Central memory CD8-positive, alpha-beta T cell (primary cell): ENCODE measurements around the gene PCBP1.
A peak's percentile ranks its signal among the peaks of the same experiment; 100 is the strongest.

Experiments used
- ATAC-seq: fragments of 150-1000 bp; cut with Tn5 transposase; replicated peaks from 2 replicates; pipeline ENCODE4 v1.10.0; 2022; ENCODE audit warnings: mild to moderate bottlenecking, moderate FRiP score, moderate number of reproducible peaks; ENCODE audit not compliant: poor library complexity, severe bottlenecking; ENCODE audit errors: extremely low read depth
- DNase-seq, 2 donors: peaks; one replicate each; pipeline ENCODE4 v3.0.0; 2021; ENCODE audit warnings: low spot score in 2 of 2
- H3K27ac Mint-ChIP-seq: one replicate; pipeline ENCODE4 v1.8.0; 2022; ENCODE audit warnings: low read depth, mild to moderate bottlenecking, moderate library complexity, mixed read lengths
- H3K27me3 Mint-ChIP-seq: one replicate; pipeline ENCODE4 v1.8.0; 2022; ENCODE audit warnings: mixed read lengths
- H3K36me3 Mint-ChIP-seq: one replicate; pipeline ENCODE4 v1.8.0; 2022; ENCODE audit warnings: mild to moderate bottlenecking, moderate library complexity, mixed read lengths; ENCODE audit not compliant: insufficient read depth
- H3K4me1 Mint-ChIP-seq: one replicate; pipeline ENCODE4 v1.8.0; 2022; ENCODE audit warnings: mixed read lengths
- H3K4me3 Mint-ChIP-seq: one replicate; pipeline ENCODE4 v1.8.0; 2022; ENCODE audit warnings: mild to moderate bottlenecking, moderate library complexity, mixed read lengths
- H3K9me3 Mint-ChIP-seq: one replicate; pipeline ENCODE4 v1.8.0; 2022; ENCODE audit warnings: mixed read lengths

Gene PCBP1

GRCh38 chr2:70086838-70087701, at the start of gene PCBP1:
Gene PCBP1, plus strand, starts transcription at chr2:70087477. Its CDS starts 267 bp downstream, at chr2:70087744.
- Mint-ChIP-seq H3K9me3 (no peaks in the 10 kb centered on the region), H3K36me3 (peaks cover 52% of the 10 kb centered on the region), H3K4me3 (peak within 1 kb of the TSS; percentile 97), H3K27ac (peak within 1 kb of the TSS; percentile 100), H3K27me3 (no peaks in the 10 kb centered on the region), H3K4me1 (peaks cover 74% of the 10 kb centered on the region)
- DNase-seq: peak; percentile 93 to 98
- ATAC-seq: peak; percentile 60

GRCh38 chr2:70039366-70039765, 47.9 kb upstream of the PCBP1 start:
- Mint-ChIP-seq H3K4me1 (peaks cover 25% of the 10 kb centered on the region), H3K9me3 (no peaks in the 10 kb centered on the region), H3K36me3 (peaks cover under 1% of the 10 kb centered on the region), H3K27ac (no peak overlapping the region), H3K4me3 (no peak overlapping the region), H3K27me3 (no peaks in the 10 kb centered on the region)
- DNase-seq (no peak), ATAC-seq (no peak)

GRCh38 chr2:70041663-70042062, 45.6 kb upstream of the PCBP1 start:
- no peak for DNase-seq
- H3K27me3 Mint-ChIP-seq: no peaks in the 10 kb centered on the region
- H3K4me3 Mint-ChIP-seq: no peak overlapping the region
- no peak for ATAC-seq
- peaks cover 2% of the 10 kb centered on the region for H3K36me3 Mint-ChIP-seq
- H3K4me1 Mint-ChIP-seq: peaks cover 25% of the 10 kb centered on the region
- no peaks in the 10 kb centered on the region for H3K9me3 Mint-ChIP-seq
- H3K27ac Mint-ChIP-seq: peak overlapping the region; percentile 10

GRCh38 chr2:70042246-70042645, 45.0 kb upstream of the PCBP1 start:
- ATAC-seq: no peak
- DNase-seq: no peak
- peaks cover 25% of the 10 kb centered on the region for H3K4me1 Mint-ChIP-seq
- H3K36me3 Mint-ChIP-seq: peaks cover 2% of the 10 kb centered on the region
- no peaks in the 10 kb centered on the region for H3K9me3 Mint-ChIP-seq
- no peak overlapping the region for H3K4me3 Mint-ChIP-seq
- peak overlapping the region; percentile 10 for H3K27ac Mint-ChIP-seq
- no peaks in the 10 kb centered on the region for H3K27me3 Mint-ChIP-seq

GRCh38 chr2:70043252-70043875, 43.9 kb upstream of the PCBP1 start:
- Mint-ChIP-seq H3K9me3 (no peaks in the 10 kb centered on the region), H3K4me1 (peaks cover 24% of the 10 kb centered on the region), H3K27ac (peak overlapping the region; percentile 84), H3K4me3 (peak overlapping the region; percentile 46), H3K36me3 (peaks cover 8% of the 10 kb centered on the region), H3K27me3 (no peaks in the 10 kb centered on the region)
- ATAC-seq (peak; percentile 54), DNase-seq (peak in 1 of 2 donors; percentile 13)

- no peaks in the 10 kb centered on the region for H3K27me3 Mint-ChIP-seq
- no peaks in the 10 kb centered on the region for H3K9me3 Mint-ChIP-seq
- no peak for DNase-seq
- H3K4me3 Mint-ChIP-seq: peak overlapping the region; percentile 46
- H3K36me3 Mint-ChIP-seq: peaks cover 10% of the 10 kb centered on the region
- peaks cover 19% of the 10 kb centered on the region for H3K4me1 Mint-ChIP-seq
- peak overlapping the region; percentile 84 for H3K27ac Mint-ChIP-seq
- ATAC-seq: no peak
Observed at GRCh38 chr2:70044290-70045040, 42.8 kb upstream of the PCBP1 start.

- no peak for DNase-seq
- peaks cover 15% of the 10 kb centered on the region for H3K36me3 Mint-ChIP-seq
- H3K9me3 Mint-ChIP-seq: no peaks in the 10 kb centered on the region
- no peak overlapping the region for H3K4me3 Mint-ChIP-seq
- peak overlapping the region; percentile 32 for H3K27ac Mint-ChIP-seq
- peaks cover 19% of the 10 kb centered on the region for H3K4me1 Mint-ChIP-seq
- H3K27me3 Mint-ChIP-seq: no peaks in the 10 kb centered on the region
- ATAC-seq: no peak
Observed at GRCh38 chr2:70045405-70045804, 41.9 kb upstream of the PCBP1 start.

- Mint-ChIP-seq H3K27ac (no peak overlapping the region), H3K4me3 (no peak overlapping the region), H3K27me3 (no peaks in the 10 kb centered on the region), H3K9me3 (no peaks in the 10 kb centered on the region), H3K36me3 (peaks cover 15% of the 10 kb centered on the region), H3K4me1 (peaks cover 19% of the 10 kb centered on the region)
- no peak for ATAC-seq
- no peak for DNase-seq
Observed at GRCh38 chr2:70045932-70046331, 41.3 kb upstream of the PCBP1 start.

- ATAC-seq (no peak), DNase-seq (no peak)
- Mint-ChIP-seq H3K27me3 (no peaks in the 10 kb centered on the region), H3K27ac (peak overlapping the region; percentile 4), H3K4me3 (no peak overlapping the region), H3K36me3 (peaks cover 15% of the 10 kb centered on the region), H3K4me1 (peaks cover 19% of the 10 kb centered on the region), H3K9me3 (no peaks in the 10 kb centered on the region)
Observed at GRCh38 chr2:70046534-70046933, 40.7 kb upstream of the PCBP1 start.

- ATAC-seq (no peak), DNase-seq (no peak)
- Mint-ChIP-seq H3K36me3 (peaks cover 15% of the 10 kb centered on the region), H3K9me3 (no peaks in the 10 kb centered on the region), H3K27me3 (no peaks in the 10 kb centered on the region), H3K4me3 (no peak overlapping the region), H3K4me1 (peaks cover 15% of the 10 kb centered on the region), H3K27ac (peak overlapping the region; percentile 4)
Observed at GRCh38 chr2:70047451-70047850, 39.8 kb upstream of the PCBP1 start.

- Mint-ChIP-seq H3K36me3 (peaks cover 20% of the 10 kb centered on the region), H3K27ac (peak overlapping the region; percentile 46), H3K9me3 (no peaks in the 10 kb centered on the region), H3K4me1 (peaks cover under 1% of the 10 kb centered on the region), H3K27me3 (no peaks in the 10 kb centered on the region), H3K4me3 (no peak overlapping the region)
- ATAC-seq: no peak
- DNase-seq: no peak
Observed at GRCh38 chr2:70049255-70049654, 38.0 kb upstream of the PCBP1 start.

GRCh38 chr2:70050631-70051425, 36.4 kb upstream of the PCBP1 start:
- Mint-ChIP-seq H3K4me3 (no peak overlapping the region), H3K27ac (peak overlapping the region; percentile 46), H3K9me3 (no peaks in the 10 kb centered on the region), H3K36me3 (peaks cover 28% of the 10 kb centered on the region), H3K27me3 (no peaks in the 10 kb centered on the region), H3K4me1 (no peaks in the 10 kb centered on the region)
- ATAC-seq (no peak), DNase-seq (no peak)
